H1 (cell line): Measurements from ENCODE around the gene MYO5B. TPM values are rescaled to one million over a fixed set of nuclear protein-coding genes. Genes with fewer than 3 reads are reported as not detected.

Experiments used
- CTCF ChIA-PET: fragments of 300-600 bp; sonication (Branson Sonifier 250); formaldehyde crosslinking; loops from one replicate; lab custom pipeline; 2021; ENCODE audit not compliant: partially characterized antibody; lab: Charles Lee
- POLR2A ChIA-PET: fragments of 300-600 bp; sonication (Branson Sonifier 250); formaldehyde crosslinking; loops from one replicate; lab custom pipeline; 2021; ENCODE audit warnings: inconsistent platforms; ENCODE audit not compliant: partially characterized antibody; lab: Charles Lee
- DNase-seq, 2 experiments: peaks; one replicate each; pipeline versions ENCODE4 v3.0.0 to v3.0.0-alpha.2; 2010 to 2022; ENCODE audit warnings: low spot score in 2 of 2, low read depth in 1 of 2, mixed read lengths in 1 of 2
- FAIRE-seq: peaks from 2 replicates; lab custom pipeline; 2011; peaks lifted over from hg19 to GRCh38; lab: Jason Lieb, UNC
- H2AFZ ChIP-seq: 2 replicates; pipeline ENCODE4 v1.8.1; 2012; ENCODE audit warnings: low read length, inconsistent platforms
- H2AK5ac ChIP-seq: 2 replicates; pipeline ENCODE4 v1.6.1; 2013; ENCODE audit warnings: low read depth, low read length
- H2BK120ac ChIP-seq: replicated peaks from 2 replicates; pipeline ENCODE3; 2013; ENCODE audit warnings: low read depth, low read length, inconsistent platforms
- H2BK12ac ChIP-seq: 2 replicates; pipeline ENCODE4 v1.6.1; 2013; ENCODE audit warnings: low read depth, low read length
- H2BK15ac ChIP-seq: 2 replicates; pipeline ENCODE4 v1.6.1; 2013; ENCODE audit warnings: low read length
- H2BK20ac ChIP-seq: 2 replicates; pipeline ENCODE4 v1.6.1; 2013; ENCODE audit warnings: low read length
- H2BK5ac ChIP-seq: 2 replicates; pipeline ENCODE4 v1.6.1; 2013; ENCODE audit warnings: low read depth, low read length
- H3K14ac ChIP-seq: 2 replicates; pipeline ENCODE4 v1.6.1; 2013; ENCODE audit warnings: inconsistent platforms; ENCODE audit not compliant: insufficient read length
- H3K18ac ChIP-seq: 2 replicates; pipeline ENCODE4 v1.6.1; 2013; ENCODE audit warnings: low read length; ENCODE audit errors: extremely low read depth
- H3K23ac ChIP-seq: 2 replicates; pipeline ENCODE4 v1.6.1; 2013; ENCODE audit warnings: inconsistent platforms; ENCODE audit not compliant: insufficient read length
- H3K23me2 ChIP-seq: 2 replicates; pipeline ENCODE4 v1.6.1; 2013; ENCODE audit warnings: low read depth, low read length
- H3K27ac ChIP-seq: 2 replicates; pipeline ENCODE4 v1.6.1; 2011; ENCODE audit warnings: low read depth, low read length, inconsistent platforms
- H3K27me3 ChIP-seq, 4 experiments: replicated peaks in 1 of 4; 1 replicate in 1 of 4; 2 replicates in 3 of 4; pipeline versions ENCODE4 v1.6.1 to v1.8.1; 2011 to 2013; ENCODE audit warnings: low read length in 3 of 4, mild to moderate bottlenecking in 3 of 4, inconsistent platforms in 2 of 4, mixed read lengths in 2 of 4, moderate library complexity in 1 of 4; ENCODE audit not compliant: control insufficient read depth in 3 of 4, insufficient read depth in 3 of 4; ENCODE audit errors: extremely low read depth in 1 of 4
- H3K36me3 ChIP-seq, 4 experiments: 2 replicates each; pipeline versions ENCODE4 v1.6.1 to v1.8.1; 2011 to 2013; ENCODE audit warnings: mild to moderate bottlenecking in 4 of 4, low read length in 3 of 4, moderate library complexity in 2 of 4, control low read depth in 1 of 4, inconsistent platforms in 1 of 4; ENCODE audit not compliant: insufficient read depth in 4 of 4, control insufficient read depth in 2 of 4
- H3K4ac ChIP-seq: replicated peaks from 2 replicates; pipeline ENCODE3; 2013; ENCODE audit warnings: low read length, low read depth, mixed read lengths, inconsistent platforms; ENCODE audit not compliant: insufficient read length
- H3K4me1 ChIP-seq, 4 experiments: replicated peaks in 1 of 4; 1 replicate in 1 of 4; 2 replicates in 3 of 4; pipeline versions ENCODE4 v1.6.1 to v1.8.1; 2011 to 2013; ENCODE audit warnings: low read length in 3 of 4, inconsistent platforms in 2 of 4, mixed read lengths in 1 of 4; ENCODE audit not compliant: insufficient read depth in 4 of 4, control insufficient read depth in 3 of 4
- H3K4me2 ChIP-seq, 2 experiments: 2 replicates each; pipeline versions ENCODE4 v1.6.1 to v1.8.1; 2011 to 2013; ENCODE audit warnings: low read depth in 2 of 2, low read length in 2 of 2, control low read depth in 1 of 2, inconsistent platforms in 1 of 2, mild to moderate bottlenecking in 1 of 2; ENCODE audit not compliant: insufficient read depth in 1 of 2
- H3K4me3 ChIP-seq, 4 experiments: fragments of 200-600, 300-600 bp in 1 of 4; sonication (generic), shearing (Covaris generic), sonication (Bioruptor Twin) in 1 of 4; 2 replicates each; pipeline versions ENCODE4 v1.5.1 to v1.8.1; 2011 to 2016; ENCODE audit warnings: low read length in 4 of 4, low read depth in 3 of 4, control low read depth in 2 of 4, inconsistent platforms in 2 of 4, mild to moderate bottlenecking in 2 of 4, mixed read lengths in 1 of 4, moderate library complexity in 1 of 4; ENCODE audit not compliant: insufficient read depth in 2 of 4; ENCODE audit errors: extremely low read depth in 1 of 4
- H3K56ac ChIP-seq: replicated peaks from 2 replicates; pipeline ENCODE3; 2013; ENCODE audit warnings: low read depth, mild to moderate bottlenecking, mixed read lengths, low read length, inconsistent platforms; ENCODE audit not compliant: insufficient read length
- H3K79me1 ChIP-seq: 2 replicates; pipeline ENCODE4 v1.6.1; 2013; ENCODE audit warnings: low read depth, low read length, control low read depth
- H3K79me2 ChIP-seq, 2 experiments: 2 replicates each; pipeline versions ENCODE4 v1.6.1 to v1.8.1; 2012 to 2013; ENCODE audit warnings: low read length in 2 of 2, mild to moderate bottlenecking in 2 of 2, inconsistent platforms in 1 of 2; ENCODE audit not compliant: insufficient read depth in 2 of 2, control insufficient read depth in 1 of 2
- H3K9ac ChIP-seq, 4 experiments: replicated peaks in 1 of 4; 1 replicate in 1 of 4; 2 replicates in 3 of 4; pipeline versions ENCODE4 v1.6.1 to v1.8.1; 2011 to 2013; ENCODE audit warnings: low read depth in 3 of 4, low read length in 3 of 4, control low read depth in 2 of 4, mild to moderate bottlenecking in 2 of 4, moderate library complexity in 2 of 4, inconsistent platforms in 1 of 4; ENCODE audit errors: extremely low read depth in 1 of 4
- H3K9me3 ChIP-seq, 2 experiments: 2 replicates each; pipeline versions ENCODE4 v1.6.1 to v1.8.1; 2012 to 2013; ENCODE audit warnings: mild to moderate bottlenecking in 2 of 2, moderate library complexity in 2 of 2, control low read depth in 1 of 2, inconsistent platforms in 1 of 2, low read depth in 1 of 2, low read length in 1 of 2, mixed read lengths in 1 of 2; ENCODE audit not compliant: insufficient read depth in 2 of 2
- H4K20me1 ChIP-seq, 2 experiments: replicated peaks in 1 of 2; 2 replicates each; pipeline versions ENCODE3 to v1.8.1; 2011 to 2013; ENCODE audit warnings: inconsistent platforms in 2 of 2, low read length in 2 of 2, mild to moderate bottlenecking in 1 of 2; ENCODE audit not compliant: insufficient read depth in 2 of 2, control insufficient read depth in 1 of 2
- H4K5ac ChIP-seq: 2 replicates; pipeline ENCODE4 v1.6.1; 2013; ENCODE audit warnings: low read length, low read depth, mixed read lengths, inconsistent platforms; ENCODE audit not compliant: insufficient read length
- H4K8ac ChIP-seq: 2 replicates; pipeline ENCODE4 v1.8.0; 2013; ENCODE audit warnings: mild to moderate bottlenecking, moderate library complexity, low read length, inconsistent platforms; ENCODE audit not compliant: insufficient read depth; ENCODE audit errors: extremely low read depth
- H4K91ac ChIP-seq: replicated peaks from 2 replicates; pipeline ENCODE3; 2013; ENCODE audit warnings: low read length, mixed read lengths, inconsistent platforms; ENCODE audit not compliant: insufficient read length
- CBX5 ChIP-seq: fragments of 300-800, 300-1000 bp; sonication (generic); IDR thresholded peaks from 2 replicates; pipeline ENCODE4 v1.7.1; 2016; ENCODE audit warnings: antibody characterized with exemption, low read length, low read depth
- HDAC2 ChIP-seq, 2 experiments: fragments of 300-600 bp in 1 of 2; sonication (generic) in 1 of 2; IDR thresholded peaks; 2 replicates each; pipeline ENCODE4 v1.6.1; 2011 to 2012; ENCODE audit warnings: low read depth in 2 of 2, low read length in 2 of 2, mild to moderate bottlenecking in 2 of 2, moderate library complexity in 2 of 2, borderline replicate concordance in 1 of 2, inconsistent platforms in 1 of 2
- JUN ChIP-seq: IDR thresholded peaks from 2 replicates; pipeline ENCODE4 v1.6.1; 2011; ENCODE audit warnings: low read depth, mild to moderate bottlenecking, improper control_type of control experiment, low read length
- POLR2A ChIP-seq, 2 experiments: IDR thresholded peaks; 1 replicate in 1 of 2; 2 replicates in 1 of 2; pipeline ENCODE4 v1.6.1; 2011; ENCODE audit warnings: low read depth in 2 of 2, low read length in 2 of 2, mild to moderate bottlenecking in 2 of 2; ENCODE audit errors: control extremely low read depth in 1 of 2
- SIX5 ChIP-seq: IDR thresholded peaks from 2 replicates; pipeline ENCODE4 v1.6.1; 2011; ENCODE audit warnings: mild to moderate bottlenecking, low read depth, low read length
- WGBS, 2 experiments: shearing (Covaris generic) in 1 of 2; methylation state at CpG; one replicate each; pipeline versions ENCODE4 v1.1.6 to v1.1.7; 2013 to 2015; ENCODE audit warnings: low lambda C conversion rate in 2 of 2, mixed read lengths in 2 of 2, inconsistent platforms in 1 of 2, low coverage in 1 of 2, missing lambda C conversion rate in 1 of 2; ENCODE audit not compliant: insufficient replicate concordance in 2 of 2, insufficient coverage in 1 of 2, insufficient read length in 1 of 2; ENCODE audit errors: extremely low coverage in 1 of 2, missing lambda C conversion rate in 1 of 2; 5-methylcytosine and 5-hydroxymethylcytosine counted together
- polyA plus RNA-seq, 7 experiments: library from polyadenylated mRNA; depleted of rRNA in 3 of 7; stranded (reverse) in 5 of 7; unstranded in 2 of 7; fragments of >200 nt in 5 of 7; fragments of 200-250 nt in 2 of 7; gene quantifications; 1 replicate in 5 of 7; 2 replicates in 1 of 7; 4 replicates in 1 of 7; pipeline versions ENCODE4 v1.2.1 to v1.2.3, GENCODE V29; 2011 to 2013; ENCODE audit warnings: missing spikeins in 2 of 7, mixed read lengths in 2 of 7
- total RNA-seq: library from RNA; stranded (reverse); fragmentation: NEBNext Ultra II Directional; extraction: Animal tissue kit (Norgen Biotek cat#: 25700); gene quantifications from 2 replicates; pipeline ENCODE4 v1.2.1, GENCODE V29; 2021

MYO5B gene
- total and polyA plus RNA-seq, 2 of the 8 experiments (the other 6 are each of a cell fraction or from before 2014, with no cell fraction given): 6.4 to 7.7 TPM

- no peak overlapping the region for H2BK20ac ChIP-seq
- no peaks in the 10 kb centered on the region for H3K23me2 ChIP-seq
- no peak overlapping the region for H3K14ac ChIP-seq
- H3K27ac ChIP-seq: no peak overlapping the region
- H4K91ac ChIP-seq: no peak overlapping the region
- H3K4me1 ChIP-seq: no peaks in the 10 kb centered on the region
- no peak overlapping the region for H2BK15ac ChIP-seq
- H2BK12ac ChIP-seq: no peak overlapping the region
- 70% methylated on average over 5 of the region's 5 CpGs; no CpG with 5 or more reads in 1 of the 2 experiments for WGBS, 2 experiments
- no peak overlapping the region for H3K4me3 ChIP-seq
- H3K23ac ChIP-seq: no peak overlapping the region
- no peak overlapping the region for H3K18ac ChIP-seq
- H4K8ac ChIP-seq: no peak overlapping the region
- ChIA-PET POLR2A (interaction anchor here (0.6 kb wide), 1 partner anchor 9 kb away, joined by 3 read pairs; no protein-coding TSS in a partner anchor), CTCF (interaction anchor here (0.6 kb wide), 1 partner anchor 202 kb away, joined by 4 read pairs; no protein-coding TSS in a partner anchor)
- H2AK5ac ChIP-seq: no peak overlapping the region
- H3K27me3 ChIP-seq: no peaks in the 10 kb centered on the region
- H4K5ac ChIP-seq: no peak overlapping the region
- DNase-seq (no peak), FAIRE-seq (peak; percentile 55)
- no peak overlapping the region for H3K4ac ChIP-seq
- H3K56ac ChIP-seq: no peak overlapping the region
- no peaks in the 10 kb centered on the region for H3K36me3 ChIP-seq
- no peak overlapping the region for H2BK120ac ChIP-seq
- no peak overlapping the region; a peak in 1 of 4 replicates for H3K4me2 ChIP-seq
- H3K9ac ChIP-seq: no peak overlapping the region
- H2BK5ac ChIP-seq: no peak overlapping the region
- H3K9me3 ChIP-seq: no peaks in the 10 kb centered on the region
- 0 out of 2 replicates have a peak overlapping the region, but pooled peaks have one; percentile 43 for H2AFZ ChIP-seq
- no peaks in the 10 kb centered on the region for H3K79me2 ChIP-seq
- no peaks in the 10 kb centered on the region for H3K79me1 ChIP-seq
- H4K20me1 ChIP-seq: no peaks in the 10 kb centered on the region
- TF ChIP-seq POLR2A (IDR thresholded peaks at IDR 0.05; ENCODE audit: control extremely low read depth in 1 of 2, low read depth in 2 of 2, low read length in 2 of 2): no peak
- TF ChIP-seq HDAC2 (IDR thresholded peaks at IDR 0.05; ENCODE audit: borderline replicate concordance in 1 of 2, low read depth in 2 of 2, low read length in 2 of 2): no peak
- no peak for TF ChIP-seq JUN
- TF ChIP-seq SIX5: no peak
- no peak for TF ChIP-seq CBX5
Measured at GRCh38 chr18:50183556-50183955, 11.4 kb downstream of the MYO5B start.
